Gastroesophageal sphincter (tissue), 4 donors: ENCODE results near the gene CHCHD5. TPM values are rescaled to one million over a fixed set of nuclear protein-coding genes. Genes with fewer than 3 reads are reported as not detected.
"Not testable (repeated sequence)": the region's sequence is repeated elsewhere in the genome, so short reads cannot be mapped to it uniquely, and the experiment has no call there.

ENCODE experiments used
- ATAC-seq: fragments of 150-250 bp; one replicate; pipeline ENCODE4 v1.9.1; 2016; ENCODE audit warnings: mild to moderate bottlenecking, moderate library complexity
- H3K27ac ChIP-seq, 4 donors: fragments of 200-600 bp; sonication (generic) in 3 of 4; 1 replicate in 3 of 4; 2 replicates in 1 of 4; pipeline ENCODE4 v1.5.1; 2016 to 2019
- H3K27me3 ChIP-seq: fragments of 200-600 bp; sonication (generic); one replicate; pipeline ENCODE4 v1.5.1; 2019
- H3K36me3 ChIP-seq, 2 donors: fragments of 200-600 bp; sonication (generic); one replicate each; pipeline ENCODE4 v1.5.1; 2019; ENCODE audit warnings: control low read depth in 1 of 2
- H3K4me1 ChIP-seq, 3 donors: fragments of 200-600 bp; sonication (generic); 1 replicate in 2 of 3; 2 replicates in 1 of 3; pipeline ENCODE4 v1.5.1; 2016 to 2019; ENCODE audit warnings: control low read depth in 2 of 3
- H3K4me3 ChIP-seq, 2 donors: fragments of 200-600 bp; sonication (generic); one replicate each; pipeline ENCODE4 v1.5.1; 2019; ENCODE audit warnings: mild to moderate bottlenecking in 1 of 2, moderate library complexity in 1 of 2
- H3K9me3 ChIP-seq, 3 donors: fragments of 200-600 bp; sonication (generic); one replicate each; pipeline ENCODE4 v1.5.1; 2017 to 2019; ENCODE audit warnings: control low read depth in 2 of 3
- EP300 ChIP-seq: sonication (generic); formaldehyde crosslinking; IDR thresholded peaks from one replicate; pipeline ENCODE4 v1.6.1; 2017; ENCODE audit warnings: antibody characterized with exemption, mild to moderate bottlenecking
- POLR2A ChIP-seq, 2 donors: fragments of 450-650 bp; IDR thresholded peaks; one replicate each; pipeline ENCODE4 v1.6.1; 2017; ENCODE audit warnings: antibody characterized with exemption in 2 of 2, mild to moderate bottlenecking in 2 of 2, moderate library complexity in 1 of 2
- POLR2AphosphoS5 ChIP-seq: sonication (generic); formaldehyde crosslinking; IDR thresholded peaks from one replicate; pipeline ENCODE4 v1.6.1; 2017; ENCODE audit warnings: antibody characterized with exemption
- WGBS, 2 donors: methylation state at CpG; one replicate each; pipeline ENCODE4 v1.1.5; 2018; ENCODE audit warnings: low coverage in 1 of 2; 5-methylcytosine and 5-hydroxymethylcytosine counted together
- total RNA-seq, 4 donors: library from RNA; depleted of rRNA; stranded (reverse); fragments of >200 nt; gene quantifications; one replicate each; pipeline ENCODE4 v1.1.0, GENCODE V29; 2016
- TF ChIP-seq, protein P1 (sequence below), 4 experiments: fragments of 200-600 bp in 2 of 4; fragments of 450-650 bp in 2 of 4; sonication (generic) in 1 of 4; IDR thresholded peaks; one replicate each; pipeline ENCODE4 v1.5.1; 2017 to 2019; ENCODE audit warnings: antibody characterized with exemption in 4 of 4, mild to moderate bottlenecking in 2 of 4, moderate library complexity in 2 of 4

CHCHD5 gene, protein sequence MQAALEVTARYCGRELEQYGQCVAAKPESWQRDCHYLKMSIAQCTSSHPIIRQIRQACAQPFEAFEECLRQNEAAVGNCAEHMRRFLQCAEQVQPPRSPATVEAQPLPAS
- 10 to 100 TPM in 3 of 4 donors, 1 to 10 TPM in 1; 7.7 to 18.1 (median 16.0) TPM for total RNA-seq

DNA sequence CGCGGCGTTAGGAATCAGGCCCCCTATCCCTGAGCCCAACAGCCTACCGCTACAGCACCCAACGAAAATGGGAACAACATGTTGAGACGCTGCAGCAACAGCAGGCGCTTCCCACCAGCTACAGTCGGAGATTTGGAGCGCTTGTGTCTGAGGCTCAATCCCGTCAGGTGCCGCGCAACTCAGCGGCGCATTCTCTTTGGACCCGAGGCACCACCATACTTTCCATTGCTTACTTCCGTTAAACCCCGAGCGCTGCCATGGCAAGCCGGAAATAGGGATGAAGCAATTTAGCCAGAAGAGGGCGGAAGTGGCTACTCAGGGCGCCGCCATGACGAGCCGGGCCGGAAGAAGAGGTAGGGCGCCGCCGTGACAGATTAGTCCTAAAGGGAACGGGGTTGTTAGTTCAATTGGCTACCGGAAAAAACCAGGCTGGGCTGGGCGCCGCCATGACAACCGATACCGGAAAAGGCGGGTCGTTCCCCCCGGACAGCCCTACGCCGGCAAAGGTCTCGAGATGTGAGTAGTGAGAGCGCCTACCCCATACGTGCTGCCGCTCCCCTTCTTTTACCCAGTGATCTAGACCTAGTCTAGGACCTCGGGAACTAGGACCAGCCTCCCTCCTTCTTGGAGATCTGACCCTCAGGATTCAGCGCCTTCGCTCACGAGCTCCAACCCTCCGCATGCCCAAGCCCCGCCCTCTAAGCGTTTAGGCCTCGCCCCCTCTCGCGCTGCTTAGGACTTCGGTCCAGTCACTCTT lies at the start of gene CHCHD5:
CHCHD5 (plus strand) TSS at position 476 of the 757 bp plus-strand sequence; CDS start at position 515, 39 bp downstream.
- peaks cover 0 to 35% of the 10 kb centered on the region in 2 donors for H3K36me3 ChIP-seq
- TF ChIP-seq POLR2A (IDR thresholded peaks at IDR 0.05) (peak; percentile 27), EP300 (no peak), POLR2AphosphoS5 (peak; percentile 71)
- TF ChIP-seq, protein P1, sequence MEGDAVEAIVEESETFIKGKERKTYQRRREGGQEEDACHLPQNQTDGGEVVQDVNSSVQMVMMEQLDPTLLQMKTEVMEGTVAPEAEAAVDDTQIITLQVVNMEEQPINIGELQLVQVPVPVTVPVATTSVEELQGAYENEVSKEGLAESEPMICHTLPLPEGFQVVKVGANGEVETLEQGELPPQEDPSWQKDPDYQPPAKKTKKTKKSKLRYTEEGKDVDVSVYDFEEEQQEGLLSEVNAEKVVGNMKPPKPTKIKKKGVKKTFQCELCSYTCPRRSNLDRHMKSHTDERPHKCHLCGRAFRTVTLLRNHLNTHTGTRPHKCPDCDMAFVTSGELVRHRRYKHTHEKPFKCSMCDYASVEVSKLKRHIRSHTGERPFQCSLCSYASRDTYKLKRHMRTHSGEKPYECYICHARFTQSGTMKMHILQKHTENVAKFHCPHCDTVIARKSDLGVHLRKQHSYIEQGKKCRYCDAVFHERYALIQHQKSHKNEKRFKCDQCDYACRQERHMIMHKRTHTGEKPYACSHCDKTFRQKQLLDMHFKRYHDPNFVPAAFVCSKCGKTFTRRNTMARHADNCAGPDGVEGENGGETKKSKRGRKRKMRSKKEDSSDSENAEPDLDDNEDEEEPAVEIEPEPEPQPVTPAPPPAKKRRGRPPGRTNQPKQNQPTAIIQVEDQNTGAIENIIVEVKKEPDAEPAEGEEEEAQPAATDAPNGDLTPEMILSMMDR (IDR thresholded peaks at IDR 0.05), result peak in 3 of 4 experiments; percentile 38 to 53 (median 41)
- ATAC-seq, result peak; percentile 97
- 0% methylated on average over 12 to 23 of the region's 54 CpGs for WGBS, 2 donors
- H3K27ac ChIP-seq, result peak within 1 kb of the TSS; percentile 77 to 91 (median 90)
- no peaks in the 10 kb centered on the region for H3K27me3 ChIP-seq
- no peaks in the 10 kb centered on the region for H3K9me3 ChIP-seq
- H3K4me1 ChIP-seq, result peaks cover 0 to 45% (median 11%) of the 10 kb centered on the region in 3 donors
- H3K4me3 ChIP-seq, result peak within 1 kb of the TSS; percentile 71 to 81

DNA sequence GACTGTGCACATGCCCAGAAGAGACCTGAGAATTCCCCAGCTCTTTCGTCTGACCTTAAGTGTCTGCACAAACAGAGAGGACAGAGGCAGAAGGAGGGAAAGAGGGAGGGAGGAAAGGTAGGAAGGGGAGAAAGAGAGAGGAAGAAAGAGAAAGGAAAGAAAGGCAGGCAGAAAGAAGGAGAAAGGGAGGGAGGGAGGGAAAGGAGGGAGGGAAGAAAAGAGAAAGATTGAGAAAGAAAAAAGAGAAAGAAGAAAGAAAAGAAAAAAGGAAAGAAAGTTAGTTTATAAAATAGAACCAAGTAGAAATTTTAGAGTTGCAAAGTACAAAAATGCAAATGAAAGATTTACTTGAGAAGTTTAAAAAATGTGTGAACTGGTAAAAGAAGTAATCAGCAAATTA lies 49.6 kb upstream of the CHCHD5 start:
- 14 to 58% methylated on average over 1 of the region's 1 CpG for WGBS, 2 donors
- TF ChIP-seq POLR2AphosphoS5, result no peak
- H3K36me3 ChIP-seq, result peaks cover 0 to 29% of the 10 kb centered on the region in 2 donors
- no peaks in the 10 kb centered on the region for H3K9me3 ChIP-seq
- no peak for ATAC-seq
- no peak overlapping the region for H3K27ac ChIP-seq
- H3K4me1 ChIP-seq, result no peaks in the 10 kb centered on the region
- H3K4me3 ChIP-seq, result no peak overlapping the region
- no peaks in the 10 kb centered on the region for H3K27me3 ChIP-seq

DNA sequence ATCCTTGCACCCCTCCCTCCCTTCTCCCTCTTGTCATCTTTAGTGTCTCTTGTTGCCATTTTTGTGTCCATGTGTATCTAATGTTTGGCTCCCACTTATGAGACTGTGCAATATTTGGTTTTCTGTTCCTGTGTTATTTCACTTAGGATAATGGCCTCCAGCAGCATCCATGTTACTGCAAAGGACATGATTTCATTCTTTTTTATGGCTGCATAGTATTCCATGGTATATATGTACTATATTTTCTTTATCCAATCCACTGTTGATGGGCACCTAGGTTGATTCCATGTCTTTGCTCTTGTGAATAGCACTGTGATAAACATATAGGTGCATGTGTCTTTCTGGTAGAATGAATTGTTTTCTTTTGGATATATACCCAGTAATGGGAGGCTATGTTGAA lies 47.7 kb upstream of the CHCHD5 start:
- H3K27ac ChIP-seq, ATAC-seq, H3K4me3 ChIP-seq, H3K4me1 ChIP-seq, H3K9me3 ChIP-seq, H3K27me3 ChIP-seq: not testable (repeated sequence)
- H3K36me3 ChIP-seq, result peaks cover 0 to 18% of the 10 kb centered on the region in 2 donors

DNA sequence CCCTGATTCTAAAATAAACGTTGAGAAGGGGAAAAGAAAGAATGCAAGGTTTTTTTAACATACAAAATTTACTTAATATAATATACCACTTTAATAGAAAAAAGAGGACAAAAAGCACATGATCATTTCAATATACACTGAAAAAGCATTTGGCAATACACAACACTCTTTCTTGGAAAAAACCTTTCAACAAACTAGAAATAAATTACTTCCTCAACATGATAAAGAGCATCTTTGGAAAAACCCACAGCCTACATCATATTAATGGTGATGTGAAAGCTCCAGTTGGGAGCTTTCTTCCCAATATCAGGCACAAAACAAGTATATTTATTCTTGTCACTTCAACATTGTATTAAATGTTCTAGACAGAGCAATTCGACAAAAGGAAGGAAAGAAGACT lies 45.1 kb upstream of the CHCHD5 start:
- no peaks in the 10 kb centered on the region for H3K36me3 ChIP-seq
- H3K27ac ChIP-seq, result no peak overlapping the region
- no peaks in the 10 kb centered on the region for H3K27me3 ChIP-seq
- no peaks in the 10 kb centered on the region for H3K9me3 ChIP-seq
- WGBS, 2 donors, result 53 to 71% methylated on average over 2 of the region's 2 CpGs
- H3K4me3 ChIP-seq, result no peak overlapping the region
- peaks cover 0 to 25% (median 4%) of the 10 kb centered on the region in 3 donors for H3K4me1 ChIP-seq
- no peak for ATAC-seq
- no peak for TF ChIP-seq EP300
- TF ChIP-seq POLR2A (IDR thresholded peaks at IDR 0.05), result no peak
- TF ChIP-seq POLR2AphosphoS5, result no peak
- TF ChIP-seq, protein P1 (IDR thresholded peaks at IDR 0.05), result no peak

DNA sequence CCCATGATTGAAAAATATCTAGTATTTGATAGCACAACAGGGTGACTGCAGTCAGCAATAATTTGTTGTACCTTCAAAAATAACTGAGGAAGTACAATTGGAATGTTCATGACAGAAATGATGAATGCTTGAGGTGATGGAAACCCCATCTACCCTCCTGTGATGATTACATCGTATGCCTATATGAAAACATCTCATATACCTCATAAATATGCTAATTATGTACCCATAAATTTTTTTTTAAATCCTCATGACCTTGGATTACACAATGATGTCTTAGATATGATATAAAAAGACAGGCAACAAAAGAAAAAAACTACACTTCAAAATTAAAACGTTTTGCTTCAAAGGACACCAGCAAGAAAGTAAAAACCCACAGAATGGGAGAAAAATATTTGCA lies 43.5 kb upstream of the CHCHD5 start:
- TF ChIP-seq EP300, result no peak
- no peak for TF ChIP-seq POLR2AphosphoS5
- no peak for TF ChIP-seq POLR2A (IDR thresholded peaks at IDR 0.05)
- TF ChIP-seq, protein P1 (IDR thresholded peaks at IDR 0.05), result no peak
- Histone ChIP-seq H3K4me3 (no peak overlapping the region), H3K36me3 (no peaks in the 10 kb centered on the region), H3K27me3 (no peaks in the 10 kb centered on the region), H3K4me1 (peaks cover 0 to 25% (median 4%) of the 10 kb centered on the region in 3 donors), H3K27ac (peak overlapping the region in 1 of 4 donors; percentile 90), H3K9me3 (no peaks in the 10 kb centered on the region)
- 24 to 35% methylated on average over 2 of the region's 2 CpGs for WGBS, 2 donors
- no peak for ATAC-seq
